GM13977 (cell line): ENCODE data around the gene CNOT3.

Source experiments
- DNase-seq: peaks from one replicate; pipeline ENCODE4 v3.0.0; 2012; ENCODE audit warnings: low spot score
- in situ Hi-C: fragments of 300-500 bp; cut with MboI; formaldehyde crosslinking; loops from one replicate; pipeline ENCODE4 v1.12.0; 2022; ENCODE audit warnings: low sequenced_read_pairs, low pct_unique_long_range_greater_than_20kb, mixed read lengths, inconsistent platforms; ENCODE audit not compliant: unreplicated experiment
- TF ChIP-seq, protein P1 (sequence below): IDR thresholded peaks from 2 replicates; pipeline ENCODE4 v1.5.1; 2012; ENCODE audit warnings: mild to moderate bottlenecking, control low read depth; ENCODE audit not compliant: insufficient read depth; ENCODE audit errors: extremely low read depth, missing control alignments

Gene CNOT3

GRCh38 chr19:54196536-54196935 lies 59.0 kb downstream of the CNOT3 start:
- DNase-seq: no peak
- TF ChIP-seq, protein P1, sequence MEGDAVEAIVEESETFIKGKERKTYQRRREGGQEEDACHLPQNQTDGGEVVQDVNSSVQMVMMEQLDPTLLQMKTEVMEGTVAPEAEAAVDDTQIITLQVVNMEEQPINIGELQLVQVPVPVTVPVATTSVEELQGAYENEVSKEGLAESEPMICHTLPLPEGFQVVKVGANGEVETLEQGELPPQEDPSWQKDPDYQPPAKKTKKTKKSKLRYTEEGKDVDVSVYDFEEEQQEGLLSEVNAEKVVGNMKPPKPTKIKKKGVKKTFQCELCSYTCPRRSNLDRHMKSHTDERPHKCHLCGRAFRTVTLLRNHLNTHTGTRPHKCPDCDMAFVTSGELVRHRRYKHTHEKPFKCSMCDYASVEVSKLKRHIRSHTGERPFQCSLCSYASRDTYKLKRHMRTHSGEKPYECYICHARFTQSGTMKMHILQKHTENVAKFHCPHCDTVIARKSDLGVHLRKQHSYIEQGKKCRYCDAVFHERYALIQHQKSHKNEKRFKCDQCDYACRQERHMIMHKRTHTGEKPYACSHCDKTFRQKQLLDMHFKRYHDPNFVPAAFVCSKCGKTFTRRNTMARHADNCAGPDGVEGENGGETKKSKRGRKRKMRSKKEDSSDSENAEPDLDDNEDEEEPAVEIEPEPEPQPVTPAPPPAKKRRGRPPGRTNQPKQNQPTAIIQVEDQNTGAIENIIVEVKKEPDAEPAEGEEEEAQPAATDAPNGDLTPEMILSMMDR: no peak
- in situ Hi-C loops: no loop called here

DNA sequence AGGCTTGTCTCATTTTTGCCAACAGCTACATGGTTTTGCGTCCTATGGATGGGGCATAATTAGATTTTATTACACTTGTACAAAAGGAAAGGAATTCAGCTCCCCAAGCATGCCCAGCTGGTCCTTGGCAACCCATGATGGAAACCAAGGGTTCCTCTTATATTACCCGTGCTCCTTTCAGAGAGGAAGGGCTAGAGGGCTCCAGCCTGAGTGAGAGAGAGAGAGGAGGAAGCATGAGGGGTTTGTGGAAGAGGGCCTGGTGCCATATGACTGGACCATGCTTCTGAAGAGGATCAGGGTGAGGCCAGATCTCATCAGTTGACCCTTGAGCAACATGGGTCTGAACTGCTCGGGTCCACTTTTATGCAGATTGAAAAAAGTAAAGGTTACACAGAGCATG lies 59.6 kb downstream of the CNOT3 start:
- DNase-seq: no peak
- in situ Hi-C loops: no loop called here
- TF ChIP-seq, protein P1: no peak

- TF ChIP-seq, protein P1: no peak
- no peak for DNase-seq
- in situ Hi-C loops: no loop called here
Measured at GRCh38 chr19:54199401-54199800, 61.8 kb downstream of the CNOT3 start.

- TF ChIP-seq, protein P1: no peak
- no peak for DNase-seq
- in situ Hi-C loops: no loop called here
Measured at GRCh38 chr19:54201172-54201701, 63.7 kb downstream of the CNOT3 start.

DNA sequence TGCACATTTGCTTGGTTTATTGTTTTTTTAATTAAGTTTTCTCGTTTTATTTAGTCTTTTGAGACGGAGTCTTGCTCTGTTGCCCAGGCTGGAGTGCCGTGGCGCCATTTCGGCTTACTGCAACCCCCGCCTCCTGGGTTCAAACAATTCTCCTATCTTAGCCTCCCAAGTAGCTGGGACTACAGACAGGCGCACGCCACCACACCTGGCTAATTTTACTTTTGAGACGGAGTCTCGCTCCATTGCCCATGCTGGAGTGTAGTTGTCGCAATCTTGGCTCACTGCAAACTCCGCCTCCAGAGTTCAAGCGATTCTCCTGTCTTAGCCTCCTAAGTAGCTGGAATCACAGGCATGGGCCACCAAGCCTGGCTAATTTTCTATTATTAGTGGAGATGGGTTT lies 64.4 kb downstream of the CNOT3 start:
- no peak for DNase-seq
- TF ChIP-seq, protein P1: no peak
- in situ Hi-C loops: no loop called here

DNA sequence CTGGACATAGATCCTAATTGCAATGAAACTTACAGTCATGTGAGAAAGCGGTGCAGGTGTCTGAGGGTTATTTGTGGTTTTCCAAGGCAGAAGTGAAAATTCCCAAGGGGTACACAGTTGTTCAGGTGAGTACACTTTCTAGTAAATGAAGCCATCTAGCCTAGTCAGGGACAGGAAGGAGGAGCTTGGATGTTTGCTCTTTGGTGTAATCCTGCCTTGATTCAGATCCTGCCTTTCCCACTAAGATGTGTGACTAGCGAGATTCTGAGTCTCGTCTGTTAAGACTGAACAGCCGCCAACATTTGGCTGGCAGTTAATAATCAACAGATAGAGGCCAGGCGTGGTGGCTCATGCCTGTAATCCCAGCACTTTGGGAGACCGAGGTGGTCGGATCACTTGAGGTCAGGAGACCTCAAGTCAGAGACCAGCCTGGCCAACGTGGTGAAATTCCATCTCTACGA lies 65.6 kb downstream of the CNOT3 start:
- in situ Hi-C loops: no loop called here
- DNase-seq: no peak
- TF ChIP-seq, protein P1: no peak

DNA sequence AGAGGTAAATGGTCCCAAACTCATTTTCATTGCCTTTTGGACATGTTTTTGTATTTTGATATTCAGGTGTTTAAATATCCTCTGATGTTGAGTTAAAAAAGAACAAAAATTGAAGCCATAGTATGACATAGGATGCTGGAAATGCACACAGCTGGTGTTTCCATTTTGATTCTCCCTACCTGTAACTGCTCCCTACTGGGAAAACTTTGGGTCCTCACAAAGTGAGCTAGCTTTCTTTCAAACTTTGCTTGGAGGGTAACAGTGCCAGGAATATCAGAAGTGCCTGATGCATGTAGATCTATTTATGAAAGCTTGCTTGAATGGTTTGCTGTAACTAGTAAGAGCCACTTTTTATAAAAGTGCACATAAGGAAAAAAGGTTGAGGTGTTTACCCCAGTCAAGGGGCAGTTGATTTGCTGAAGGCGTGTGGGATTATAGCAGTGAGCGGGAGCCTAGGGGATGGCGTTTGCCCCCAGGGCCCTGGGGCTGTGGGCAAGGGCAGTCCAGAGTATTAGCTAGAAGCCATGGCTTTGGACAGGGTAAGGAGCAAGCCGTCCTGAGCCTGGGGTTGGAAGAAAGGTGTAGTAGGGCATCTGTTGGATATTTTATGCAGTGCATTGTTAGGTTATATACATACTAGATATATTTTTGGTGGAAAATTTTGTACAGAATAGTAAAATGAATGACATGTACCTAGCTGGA lies 67.4 kb downstream of the CNOT3 start:
- TF ChIP-seq, protein P1: no peak
- in situ Hi-C loops: no loop called here
- no peak for DNase-seq
